ENCODE data around the gene NAGS.
"Not testable (repeated sequence)": the region's sequence is repeated elsewhere in the genome, so short reads cannot be mapped to it uniquely, and the experiment has no call there.

The NAGS gene

GRCh38 chr17:43972444-43973212 lies 31.8 kb upstream of the NAGS start:
- H3K9me3 ChIP-seq (ENCODE audit: control insufficient read depth in 1 of 2, low read length in 2 of 2); H3K4me1 ChIP-seq (ENCODE audit: control insufficient read depth in 1 of 2, insufficient read depth in 2 of 2, low read length in 2 of 2); H3K36me3 ChIP-seq (ENCODE audit: control insufficient read depth in 1 of 2, insufficient read depth in 2 of 2, low read length in 2 of 2); H3K27ac ChIP-seq (ENCODE audit: low read length); H3K27me3 ChIP-seq (ENCODE audit: low read depth, low read length); H3K4me3 ChIP-seq (ENCODE audit: low read depth in 1 of 2, low read length in 2 of 2): not testable (repeated sequence)

- no peak overlapping the region for H3K27ac ChIP-seq (ENCODE audit: low read length)
- H3K4me3 ChIP-seq (ENCODE audit: low read depth in 1 of 2, low read length in 2 of 2), result no peak overlapping the region
- H3K27me3 ChIP-seq (ENCODE audit: low read depth, low read length), result peaks cover 6% of the 10 kb centered on the region
- H3K4me1 ChIP-seq (ENCODE audit: control insufficient read depth in 1 of 2, insufficient read depth in 2 of 2, low read length in 2 of 2), result no peaks in the 10 kb centered on the region
- no peaks in the 10 kb centered on the region for H3K36me3 ChIP-seq (ENCODE audit: control insufficient read depth in 1 of 2, insufficient read depth in 2 of 2, low read length in 2 of 2)
- no peaks in the 10 kb centered on the region for H3K9me3 ChIP-seq (ENCODE audit: control insufficient read depth in 1 of 2, low read length in 2 of 2)
Measured at GRCh38 chr17:43974382-43975266, 29.8 kb upstream of the NAGS start.

- Histone ChIP-seq H3K27ac (ENCODE audit: low read length) (no peak overlapping the region), H3K27me3 (ENCODE audit: low read depth, low read length) (peaks cover 8% of the 10 kb centered on the region), H3K4me3 (ENCODE audit: low read depth in 1 of 2, low read length in 2 of 2) (no peak overlapping the region), H3K9me3 (ENCODE audit: control insufficient read depth in 1 of 2, low read length in 2 of 2) (no peaks in the 10 kb centered on the region), H3K4me1 (ENCODE audit: control insufficient read depth in 1 of 2, insufficient read depth in 2 of 2, low read length in 2 of 2) (no peaks in the 10 kb centered on the region), H3K36me3 (ENCODE audit: control insufficient read depth in 1 of 2, insufficient read depth in 2 of 2, low read length in 2 of 2) (no peaks in the 10 kb centered on the region)
Measured at GRCh38 chr17:43975898-43976297, 28.5 kb upstream of the NAGS start.

GRCh38 chr17:43976963-43977837 lies 27.2 kb upstream of the NAGS start:
- Histone ChIP-seq H3K9me3 (ENCODE audit: control insufficient read depth in 1 of 2, low read length in 2 of 2) (no peaks in the 10 kb centered on the region), H3K4me3 (ENCODE audit: low read depth in 1 of 2, low read length in 2 of 2) (no peak overlapping the region), H3K36me3 (ENCODE audit: control insufficient read depth in 1 of 2, insufficient read depth in 2 of 2, low read length in 2 of 2) (no peaks in the 10 kb centered on the region), H3K27ac (ENCODE audit: low read length) (no peak overlapping the region), H3K27me3 (ENCODE audit: low read depth, low read length) (peaks cover 13% of the 10 kb centered on the region), H3K4me1 (ENCODE audit: control insufficient read depth in 1 of 2, insufficient read depth in 2 of 2, low read length in 2 of 2) (no peaks in the 10 kb centered on the region)

DNA sequence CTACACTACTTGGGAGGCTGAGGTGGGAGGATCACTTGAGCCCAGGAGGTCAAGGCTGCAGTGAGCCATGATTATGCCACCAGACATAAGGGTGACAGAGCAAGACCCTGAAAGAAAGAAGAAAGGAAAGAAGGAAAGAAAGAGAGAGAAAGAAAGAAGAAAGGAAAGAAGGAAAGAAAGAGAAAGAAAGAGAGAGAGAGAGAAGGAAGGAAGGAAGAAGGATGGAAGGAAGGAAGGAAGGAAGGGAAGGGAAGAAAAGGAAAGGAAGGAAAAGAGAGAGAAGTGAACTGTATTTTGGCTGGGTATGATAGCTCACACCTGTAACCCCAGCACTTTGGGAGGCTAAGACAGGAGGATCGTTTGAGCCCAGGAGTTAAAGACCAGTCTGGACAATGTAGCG lies 26.3 kb upstream of the NAGS start:
- Histone ChIP-seq H3K36me3 (ENCODE audit: control insufficient read depth in 1 of 2, insufficient read depth in 2 of 2, low read length in 2 of 2) (no peaks in the 10 kb centered on the region), H3K27ac (ENCODE audit: low read length) (no peak overlapping the region), H3K4me1 (ENCODE audit: control insufficient read depth in 1 of 2, insufficient read depth in 2 of 2, low read length in 2 of 2) (no peaks in the 10 kb centered on the region), H3K27me3 (ENCODE audit: low read depth, low read length) (peaks cover 22% of the 10 kb centered on the region), H3K4me3 (ENCODE audit: low read depth in 1 of 2, low read length in 2 of 2) (no peak overlapping the region), H3K9me3 (ENCODE audit: control insufficient read depth in 1 of 2, low read length in 2 of 2) (no peaks in the 10 kb centered on the region)

DNA sequence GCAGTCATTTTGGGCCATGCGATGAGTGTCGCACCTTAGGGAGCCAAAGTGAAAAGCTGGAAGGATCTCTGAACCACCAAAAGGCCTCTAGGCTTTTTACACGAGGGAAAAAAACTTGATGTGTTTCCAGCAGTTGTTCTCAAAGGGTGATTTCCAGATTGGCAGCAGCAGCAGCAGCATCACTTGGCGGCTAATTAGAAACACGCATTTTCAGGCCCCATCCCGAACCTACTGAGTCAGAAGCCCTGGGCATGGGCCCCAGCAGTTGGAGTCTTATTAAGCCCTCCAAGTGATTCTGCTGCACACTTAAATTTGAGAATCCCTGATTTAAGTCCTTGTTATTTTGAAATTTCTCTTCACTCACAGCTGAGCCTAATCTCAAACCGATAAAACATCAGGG lies 25.4 kb upstream of the NAGS start:
- Histone ChIP-seq H3K9me3 (ENCODE audit: control insufficient read depth in 1 of 2, low read length in 2 of 2) (no peaks in the 10 kb centered on the region), H3K36me3 (ENCODE audit: control insufficient read depth in 1 of 2, insufficient read depth in 2 of 2, low read length in 2 of 2) (no peaks in the 10 kb centered on the region), H3K4me3 (ENCODE audit: low read depth in 1 of 2, low read length in 2 of 2) (no peak overlapping the region), H3K4me1 (ENCODE audit: control insufficient read depth in 1 of 2, insufficient read depth in 2 of 2, low read length in 2 of 2) (peaks cover 0 to 7% of the 10 kb centered on the region in 2 donors), H3K27ac (ENCODE audit: low read length) (no peak overlapping the region), H3K27me3 (ENCODE audit: low read depth, low read length) (peaks cover 23% of the 10 kb centered on the region)

DNA sequence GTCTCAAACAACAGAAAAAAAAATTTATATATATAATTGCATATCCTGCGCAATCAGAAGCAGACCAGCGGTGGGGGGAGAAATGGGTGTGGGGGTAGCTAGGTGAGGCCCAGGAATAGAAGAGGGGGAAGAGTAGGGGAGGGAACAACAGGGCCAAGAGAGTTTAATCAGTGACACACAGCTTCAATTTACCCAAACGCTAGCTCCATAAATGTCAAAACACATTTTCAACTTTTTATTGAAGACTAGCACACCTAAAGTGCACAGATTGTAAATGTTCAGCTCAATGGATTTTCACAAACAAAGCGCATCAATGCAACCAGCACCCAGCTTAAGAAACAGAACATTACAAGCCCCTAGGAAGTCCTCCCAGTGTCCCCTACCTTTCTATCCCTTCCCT lies 24.8 kb upstream of the NAGS start:
- H3K4me1 ChIP-seq (ENCODE audit: control insufficient read depth in 1 of 2, insufficient read depth in 2 of 2, low read length in 2 of 2), result peaks cover 0 to 9% of the 10 kb centered on the region in 2 donors
- H3K9me3 ChIP-seq (ENCODE audit: control insufficient read depth in 1 of 2, low read length in 2 of 2), result no peaks in the 10 kb centered on the region
- no peak overlapping the region for H3K4me3 ChIP-seq (ENCODE audit: low read depth in 1 of 2, low read length in 2 of 2)
- H3K27ac ChIP-seq (ENCODE audit: low read length), result no peak overlapping the region
- H3K27me3 ChIP-seq (ENCODE audit: low read depth, low read length), result peaks cover 21% of the 10 kb centered on the region
- H3K36me3 ChIP-seq (ENCODE audit: control insufficient read depth in 1 of 2, insufficient read depth in 2 of 2, low read length in 2 of 2), result no peaks in the 10 kb centered on the region

GRCh38 chr17:43982171-43982570 lies 22.3 kb upstream of the NAGS start:
- Histone ChIP-seq H3K36me3 (ENCODE audit: control insufficient read depth in 1 of 2, insufficient read depth in 2 of 2, low read length in 2 of 2) (no peaks in the 10 kb centered on the region), H3K27me3 (ENCODE audit: low read depth, low read length) (peaks cover 22% of the 10 kb centered on the region)

DNA sequence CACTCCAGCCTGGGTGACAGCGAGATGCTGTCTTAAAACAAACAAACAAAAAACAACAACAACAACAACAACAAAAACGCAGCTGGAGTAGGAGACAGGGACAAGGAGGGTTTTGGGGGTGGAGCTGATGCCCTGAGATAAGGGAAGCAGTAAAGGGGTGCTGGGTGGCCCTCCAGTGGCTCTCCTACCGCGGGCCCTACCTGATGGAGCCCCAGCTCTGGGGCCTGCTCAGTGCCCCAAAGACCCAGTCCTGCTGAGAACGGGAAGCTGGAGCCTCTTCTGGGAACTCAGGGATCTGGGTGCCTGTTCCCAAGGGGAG lies 21.3 kb upstream of the NAGS start:
- H3K4me1 ChIP-seq (ENCODE audit: control insufficient read depth in 1 of 2, insufficient read depth in 2 of 2, low read length in 2 of 2), result peaks cover 0 to 9% of the 10 kb centered on the region in 2 donors

More at GRCh38 chr17:43982171-43982570, 22.3 kb upstream of the NAGS start:
- Histone ChIP-seq H3K4me3 (ENCODE audit: low read depth in 1 of 2, low read length in 2 of 2) (no peak overlapping the region), H3K4me1 (ENCODE audit: control insufficient read depth in 1 of 2, insufficient read depth in 2 of 2, low read length in 2 of 2) (peaks cover 0 to 9% of the 10 kb centered on the region in 2 donors), H3K9me3 (ENCODE audit: control insufficient read depth in 1 of 2, low read length in 2 of 2) (no peaks in the 10 kb centered on the region), H3K27ac (ENCODE audit: low read length) (no peak overlapping the region)

DNA sequence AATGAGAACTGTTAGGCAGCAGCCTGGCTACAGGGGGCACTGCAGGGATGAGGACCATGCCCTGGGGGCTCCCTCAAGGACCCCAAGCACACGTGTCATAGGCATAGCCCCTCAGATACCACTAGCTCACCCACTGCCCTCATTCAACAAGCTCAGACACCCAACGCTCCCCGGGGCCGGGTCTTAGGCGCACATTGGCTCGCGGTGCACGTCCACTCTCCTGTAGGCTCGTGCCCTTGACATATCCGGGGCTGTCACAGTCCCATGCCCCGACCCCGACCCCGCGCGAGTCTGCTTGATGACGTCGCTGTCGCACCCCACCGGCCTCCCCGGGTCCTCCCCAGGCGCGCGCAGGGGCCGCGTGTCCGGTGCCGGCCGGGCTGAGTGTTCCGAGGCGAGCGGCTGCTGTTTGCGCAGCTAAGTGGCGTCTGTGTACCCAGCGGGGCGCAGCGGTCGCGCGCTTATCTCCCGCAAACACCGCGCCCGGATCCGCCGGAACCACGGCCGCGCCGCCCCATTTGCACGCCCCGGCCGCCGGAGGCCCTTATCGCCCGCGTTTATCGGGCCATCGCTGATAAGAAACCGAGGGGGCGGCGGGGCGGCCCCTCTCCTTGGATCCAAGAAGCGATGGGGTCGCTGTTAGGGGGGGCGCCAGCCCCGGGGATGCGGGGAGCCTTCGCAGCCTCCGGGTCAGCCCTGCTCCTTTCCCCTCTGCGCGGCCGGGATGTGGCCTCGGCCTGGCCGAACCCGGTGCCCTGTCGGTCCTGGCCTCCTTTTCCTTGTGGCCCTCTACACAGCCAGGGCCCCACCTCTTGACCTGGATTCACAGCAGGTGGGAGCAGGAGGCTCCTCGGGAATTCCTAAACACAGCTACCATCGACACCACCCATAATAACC lies 20.7 kb upstream of the NAGS start:
- Histone ChIP-seq H3K4me3 (ENCODE audit: low read depth in 1 of 2, low read length in 2 of 2) (peak overlapping the region in 1 of 2 donors; percentile 64), H3K4me1 (ENCODE audit: control insufficient read depth in 1 of 2, insufficient read depth in 2 of 2, low read length in 2 of 2) (peaks cover 0 to 9% of the 10 kb centered on the region in 2 donors), H3K9me3 (ENCODE audit: control insufficient read depth in 1 of 2, low read length in 2 of 2) (no peaks in the 10 kb centered on the region), H3K27ac (ENCODE audit: low read length) (no peak overlapping the region), H3K36me3 (ENCODE audit: control insufficient read depth in 1 of 2, insufficient read depth in 2 of 2, low read length in 2 of 2) (no peaks in the 10 kb centered on the region), H3K27me3 (ENCODE audit: low read depth, low read length) (peaks cover 22% of the 10 kb centered on the region)

More for the DNA sequence above, 21.3 kb upstream of the NAGS start:
- Histone ChIP-seq H3K27ac (ENCODE audit: low read length) (no peak overlapping the region), H3K4me3 (ENCODE audit: low read depth in 1 of 2, low read length in 2 of 2) (peak overlapping the region in 1 of 2 donors; percentile 64), H3K27me3 (ENCODE audit: low read depth, low read length) (peaks cover 22% of the 10 kb centered on the region), H3K9me3 (ENCODE audit: control insufficient read depth in 1 of 2, low read length in 2 of 2) (no peaks in the 10 kb centered on the region), H3K36me3 (ENCODE audit: control insufficient read depth in 1 of 2, insufficient read depth in 2 of 2, low read length in 2 of 2) (no peaks in the 10 kb centered on the region)

Measured in muscle layer of duodenum (tissue), 2 donors.